ENCODE measurements around the gene LRP3.
"Not testable (repeated sequence)": the region's sequence is repeated elsewhere in the genome, so short reads cannot be mapped to it uniquely, and the experiment has no call there.

LRP3 gene

DNA sequence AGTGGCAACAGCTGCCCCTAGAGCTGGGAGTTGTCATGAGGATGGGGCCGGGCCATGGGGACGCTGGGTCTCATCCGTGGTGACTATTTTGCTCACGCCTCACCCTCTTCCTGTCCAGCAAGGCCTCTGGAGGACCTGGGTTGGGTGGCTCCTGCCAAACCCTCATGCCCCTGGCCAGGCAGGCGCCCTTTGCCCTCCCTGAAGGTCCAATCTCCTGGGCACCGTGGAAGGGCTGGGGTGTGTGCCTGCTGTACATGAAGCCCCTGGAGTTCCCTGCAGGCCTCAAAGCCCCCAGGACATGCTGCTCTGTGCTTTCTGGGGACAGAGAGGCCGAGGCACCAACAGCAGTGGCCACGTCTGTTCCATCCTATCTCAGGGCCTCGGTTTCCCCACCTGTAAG, 13.8 kb downstream of the LRP3 start:
- H3K4me3 ChIP-seq (ENCODE audit: low read depth, low read length): no peak overlapping the region
- TF ChIP-seq, protein P1, sequence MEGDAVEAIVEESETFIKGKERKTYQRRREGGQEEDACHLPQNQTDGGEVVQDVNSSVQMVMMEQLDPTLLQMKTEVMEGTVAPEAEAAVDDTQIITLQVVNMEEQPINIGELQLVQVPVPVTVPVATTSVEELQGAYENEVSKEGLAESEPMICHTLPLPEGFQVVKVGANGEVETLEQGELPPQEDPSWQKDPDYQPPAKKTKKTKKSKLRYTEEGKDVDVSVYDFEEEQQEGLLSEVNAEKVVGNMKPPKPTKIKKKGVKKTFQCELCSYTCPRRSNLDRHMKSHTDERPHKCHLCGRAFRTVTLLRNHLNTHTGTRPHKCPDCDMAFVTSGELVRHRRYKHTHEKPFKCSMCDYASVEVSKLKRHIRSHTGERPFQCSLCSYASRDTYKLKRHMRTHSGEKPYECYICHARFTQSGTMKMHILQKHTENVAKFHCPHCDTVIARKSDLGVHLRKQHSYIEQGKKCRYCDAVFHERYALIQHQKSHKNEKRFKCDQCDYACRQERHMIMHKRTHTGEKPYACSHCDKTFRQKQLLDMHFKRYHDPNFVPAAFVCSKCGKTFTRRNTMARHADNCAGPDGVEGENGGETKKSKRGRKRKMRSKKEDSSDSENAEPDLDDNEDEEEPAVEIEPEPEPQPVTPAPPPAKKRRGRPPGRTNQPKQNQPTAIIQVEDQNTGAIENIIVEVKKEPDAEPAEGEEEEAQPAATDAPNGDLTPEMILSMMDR (IDR thresholded peaks at IDR 0.05; ENCODE audit: insufficient read depth, low read depth, low read length, missing control alignments): no peak
- no peak for DNase-seq (ENCODE audit: low read depth)

GRCh38 chr19:33208371-33208895, 14.3 kb downstream of the LRP3 start:
- DNase-seq (ENCODE audit: low read depth): no peak
- H3K4me3 ChIP-seq (ENCODE audit: low read depth, low read length): no peak overlapping the region
- TF ChIP-seq, protein P1 (IDR thresholded peaks at IDR 0.05; ENCODE audit: insufficient read depth, low read depth, low read length, missing control alignments): no peak

- TF ChIP-seq, protein P1 (IDR thresholded peaks at IDR 0.05; ENCODE audit: insufficient read depth, low read depth, low read length, missing control alignments): no peak
- no peak overlapping the region for H3K4me3 ChIP-seq (ENCODE audit: low read depth, low read length)
- DNase-seq (ENCODE audit: low read depth): no peak
Observed at GRCh38 chr19:33208904-33209849, 15.0 kb downstream of the LRP3 start.

DNA sequence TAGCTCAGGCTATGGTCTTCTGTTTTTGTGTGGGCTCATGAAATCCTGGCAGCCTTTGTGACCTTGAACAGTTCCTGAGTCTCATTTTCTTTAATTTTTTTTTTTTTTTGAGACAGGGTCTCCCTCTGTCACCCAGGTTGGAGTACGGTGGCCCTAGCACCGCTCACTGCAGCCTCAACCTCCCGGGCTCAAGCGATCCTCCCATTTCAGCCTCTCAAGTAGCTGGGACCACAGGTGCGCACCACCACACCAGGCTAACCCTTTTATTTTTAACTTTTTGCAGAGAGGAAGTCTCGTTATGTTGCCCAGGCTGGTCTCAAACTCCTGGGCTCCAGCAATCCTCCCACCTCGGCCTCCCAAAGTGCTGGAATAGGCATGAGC, 15.7 kb downstream of the LRP3 start:
- H3K4me3 ChIP-seq (ENCODE audit: low read depth, low read length); DNase-seq (ENCODE audit: low read depth): not testable (repeated sequence)

DNA sequence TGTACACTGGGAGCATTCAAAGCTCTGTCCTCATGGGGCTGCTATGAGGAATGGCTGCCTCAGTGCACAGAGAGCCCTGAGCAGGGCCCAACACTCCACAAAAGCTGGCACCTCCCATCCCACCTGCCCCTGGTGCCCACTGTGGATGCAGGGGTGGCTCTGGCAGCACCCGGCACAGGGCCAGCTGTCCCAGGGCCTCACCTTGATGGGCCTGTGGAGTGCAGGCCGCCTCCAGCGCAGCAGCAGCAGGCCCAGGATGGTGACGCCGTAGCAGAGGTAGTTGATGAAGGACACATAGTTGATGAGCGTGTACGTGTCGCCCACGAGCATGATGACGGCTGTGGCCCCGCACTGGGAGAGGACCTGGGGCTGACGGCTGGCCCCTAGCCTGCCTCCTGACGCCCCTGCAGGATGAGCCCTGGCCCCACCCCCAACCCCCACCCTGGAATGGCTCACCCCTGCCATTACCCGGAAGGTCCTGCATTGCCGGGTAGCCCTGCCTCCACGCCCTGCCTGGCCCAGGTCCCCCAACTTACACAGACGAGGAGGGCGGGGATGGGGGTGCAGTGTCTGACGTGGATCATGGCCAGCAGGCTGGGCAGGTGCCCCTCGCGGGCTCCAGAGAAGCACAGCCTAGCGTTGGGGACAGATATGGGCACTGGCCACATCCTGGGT, 16.3 kb downstream of the LRP3 start:
- TF ChIP-seq, protein P1 (IDR thresholded peaks at IDR 0.05; ENCODE audit: insufficient read depth, low read depth, low read length, missing control alignments): no peak
- DNase-seq (ENCODE audit: low read depth): no peak
- no peak overlapping the region for H3K4me3 ChIP-seq (ENCODE audit: low read depth, low read length)

GRCh38 chr19:33211794-33212435, 17.8 kb downstream of the LRP3 start:
- TF ChIP-seq, protein P1 (IDR thresholded peaks at IDR 0.05; ENCODE audit: insufficient read depth, low read depth, low read length, missing control alignments): no peak

More at GRCh38 chr19:33211794-33212435, 17.8 kb downstream of the LRP3 start:
- no peak overlapping the region for H3K4me3 ChIP-seq (ENCODE audit: low read depth, low read length)
- DNase-seq (ENCODE audit: low read depth): no peak
